Activated T-cell treated with anti-CD3 and anti-CD28 coated beads, Interleukin-2, amount 50 U/mL, for 4 hours (primary cell): ENCODE measurements around the gene RNU1-3. TPM values are rescaled to one million over a fixed set of nuclear protein-coding genes. Genes with fewer than 3 reads are reported as not detected.
"Not testable (repeated sequence)": the region's sequence is repeated elsewhere in the genome, so short reads cannot be mapped to it uniquely, and the experiment has no call there.

Source experiments
- ATAC-seq, 2 donors: fragments of 200-7000 bp; cut with Tn5 transposase; one replicate each; pipeline ENCODE4 v1.10.0; 2021
- DNase-seq: peaks from one replicate; pipeline ENCODE4 v3.0.0-alpha.2; 2020
- H3K27me3 Mint-ChIP-seq: one replicate; pipeline ENCODE4 v1.8.0; 2021; ENCODE audit warnings: low read depth, mixed read lengths
- H3K36me3 Mint-ChIP-seq: one replicate; pipeline ENCODE4 v1.8.0; 2022; ENCODE audit warnings: mixed read lengths; ENCODE audit not compliant: insufficient read depth
- H3K4me1 Mint-ChIP-seq: one replicate; pipeline ENCODE4 v1.8.0; 2021; ENCODE audit warnings: low read depth, mixed read lengths
- H3K4me3 Mint-ChIP-seq: one replicate; pipeline ENCODE4 v1.8.0; 2021; ENCODE audit warnings: mild to moderate bottlenecking, moderate library complexity, mixed read lengths
- H3K9me3 Mint-ChIP-seq: one replicate; pipeline ENCODE4 v1.8.0; 2021; ENCODE audit warnings: mixed read lengths
- total RNA-seq, 3 donors: library from RNA; stranded (reverse); gene quantifications; one replicate each; pipeline ENCODE4 v1.2.1, GENCODE V29; 2021

Gene RNU1-3
- total RNA-seq, 3 donors from 2014 or later, result 1,321 to 1,622 (median 1,616) TPM

DNA sequence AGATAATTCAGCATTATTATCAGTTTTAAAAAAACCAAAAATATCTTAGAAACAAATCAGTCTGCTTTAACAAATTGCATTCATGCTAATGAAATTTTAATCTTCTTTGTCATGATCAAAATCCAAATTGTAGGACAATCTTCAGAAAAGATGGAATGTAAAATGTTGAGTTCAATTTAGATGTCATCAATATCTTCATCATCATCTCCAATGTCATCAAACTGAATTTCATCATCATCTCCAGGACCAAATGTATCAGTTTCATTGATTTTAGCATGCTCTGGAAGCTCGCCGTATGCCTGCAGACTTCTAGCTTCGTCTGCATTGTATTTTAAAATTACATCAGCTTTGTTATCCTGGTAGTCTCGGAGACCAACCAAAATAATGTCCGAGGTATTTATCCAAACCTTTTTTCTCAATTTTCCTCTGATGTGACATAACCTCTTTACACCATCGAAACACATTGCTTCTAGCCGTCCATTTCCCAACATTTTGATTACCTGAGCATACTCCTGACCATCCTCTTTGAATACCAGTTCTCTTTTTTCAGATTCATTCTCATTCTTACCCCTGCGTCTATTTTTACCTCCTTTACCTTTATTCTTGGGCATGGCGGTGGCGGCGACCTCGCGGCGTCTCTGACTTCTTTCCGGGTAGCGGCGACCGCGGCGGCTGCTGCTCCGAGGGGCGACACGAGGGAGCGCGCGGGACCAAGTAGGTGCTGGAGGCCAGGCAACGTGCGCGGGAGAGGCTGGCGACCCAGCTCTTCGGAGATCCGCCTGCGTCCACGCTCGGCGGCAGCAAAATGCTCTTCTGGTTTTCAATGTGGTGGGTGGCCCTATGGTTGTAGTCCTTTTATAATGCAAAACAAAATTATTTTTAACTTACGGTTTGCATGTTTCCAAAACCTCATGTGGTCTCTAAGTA, 19.0 kb upstream of the RNU1-3 start:
- not testable (repeated sequence) for H3K4me3 Mint-ChIP-seq, H3K4me1 Mint-ChIP-seq, H3K36me3 Mint-ChIP-seq, H3K9me3 Mint-ChIP-seq, DNase-seq
- peaks cover 17% of the 10 kb centered on the region for H3K27me3 Mint-ChIP-seq
- peak in 1 of 2 donors; percentile 54 for ATAC-seq

- H3K27me3 Mint-ChIP-seq, result peaks cover 21% of the 10 kb centered on the region
- H3K9me3 Mint-ChIP-seq, H3K4me1 Mint-ChIP-seq, DNase-seq, H3K36me3 Mint-ChIP-seq, H3K4me3 Mint-ChIP-seq: not testable (repeated sequence)
- peak; percentile 56 to 66 for ATAC-seq
These were observed 18.1 kb upstream of the RNU1-3 start for GRCh38 chr1:16684738-16685337.

GRCh38 chr1:16684152-16684551, 17.4 kb upstream of the RNU1-3 start:
- H3K4me1 Mint-ChIP-seq, H3K4me3 Mint-ChIP-seq, DNase-seq: not testable (repeated sequence)

GRCh38 chr1:16682803-16683202, 16.1 kb upstream of the RNU1-3 start:
- not testable (repeated sequence) for H3K4me3 Mint-ChIP-seq, H3K9me3 Mint-ChIP-seq, ATAC-seq, DNase-seq, H3K36me3 Mint-ChIP-seq
- H3K4me1 Mint-ChIP-seq, result peaks cover 10% of the 10 kb centered on the region
- H3K27me3 Mint-ChIP-seq, result peaks cover 36% of the 10 kb centered on the region

More at GRCh38 chr1:16684152-16684551, 17.4 kb upstream of the RNU1-3 start:
- not testable (repeated sequence) for H3K36me3 Mint-ChIP-seq, H3K9me3 Mint-ChIP-seq, ATAC-seq
- peaks cover 27% of the 10 kb centered on the region for H3K27me3 Mint-ChIP-seq

- not testable (repeated sequence) for ATAC-seq, H3K36me3 Mint-ChIP-seq, H3K9me3 Mint-ChIP-seq, H3K4me3 Mint-ChIP-seq, DNase-seq
- Mint-ChIP-seq H3K4me1 (peaks cover 23% of the 10 kb centered on the region), H3K27me3 (peaks cover 30% of the 10 kb centered on the region)
These were observed 13.6 kb upstream of the RNU1-3 start for GRCh38 chr1:16680366-16680765.

GRCh38 chr1:16677552-16678431, 11.0 kb upstream of the RNU1-3 start:
- Mint-ChIP-seq H3K4me1 (peaks cover 23% of the 10 kb centered on the region), H3K4me3 (peak overlapping the region; percentile 51), H3K27me3 (peaks cover 30% of the 10 kb centered on the region), H3K36me3 (no peaks in the 10 kb centered on the region), H3K9me3 (no peaks in the 10 kb centered on the region)
- ATAC-seq, result peak; percentile 92 to 96
- peak; percentile 15 for DNase-seq

DNA sequence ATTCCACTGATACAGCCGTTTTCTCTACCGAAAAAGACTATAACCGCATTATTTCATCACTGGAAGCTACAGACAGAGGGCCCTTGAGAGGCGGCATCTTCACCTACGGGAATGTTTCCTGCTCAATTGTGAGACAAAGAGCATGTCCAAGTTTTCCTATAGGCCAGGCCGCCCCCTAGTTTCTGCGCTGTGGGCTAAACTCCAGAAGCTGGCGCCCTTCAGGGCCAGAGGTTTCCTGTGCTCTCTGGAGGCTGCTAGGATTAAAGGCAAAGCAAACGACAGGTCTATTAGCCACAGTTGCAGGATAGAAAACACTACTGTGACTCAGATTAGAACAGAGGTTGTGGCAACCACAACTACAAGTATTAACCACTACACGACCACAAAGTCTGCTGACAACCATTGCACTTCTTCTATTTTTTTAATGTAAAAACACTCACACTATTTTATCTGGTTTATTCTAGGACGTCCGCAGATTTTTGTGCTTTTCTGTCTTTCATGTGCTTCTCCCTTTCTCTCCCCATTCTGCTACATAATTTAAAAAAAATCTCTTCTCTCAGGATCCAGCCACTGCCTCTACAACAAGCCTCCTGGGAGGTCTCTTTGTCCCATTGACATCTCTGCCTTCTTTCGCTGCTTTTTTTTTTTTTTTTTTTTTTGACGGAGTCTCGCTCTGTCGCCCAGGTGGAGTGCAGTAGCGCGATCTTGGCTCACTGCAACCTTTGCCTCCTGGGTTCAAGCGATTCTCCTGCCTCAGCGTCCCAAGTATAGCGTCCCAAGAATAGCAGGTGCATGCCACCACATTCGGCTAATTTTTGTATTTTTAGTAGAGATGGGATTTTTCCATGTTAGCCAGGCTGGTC, 10.1 kb upstream of the RNU1-3 start:
- DNase-seq, H3K4me3 Mint-ChIP-seq, H3K9me3 Mint-ChIP-seq, H3K36me3 Mint-ChIP-seq: not testable (repeated sequence)
- peaks cover 23% of the 10 kb centered on the region for H3K4me1 Mint-ChIP-seq
- peaks cover 29% of the 10 kb centered on the region for H3K27me3 Mint-ChIP-seq
- ATAC-seq, result peak; percentile 68 to 75

GRCh38 chr1:16675118-16675510, 8.4 kb upstream of the RNU1-3 start:
- peaks cover 24% of the 10 kb centered on the region for H3K27me3 Mint-ChIP-seq
- DNase-seq, ATAC-seq, H3K9me3 Mint-ChIP-seq, H3K4me3 Mint-ChIP-seq, H3K36me3 Mint-ChIP-seq: not testable (repeated sequence)
- peaks cover 23% of the 10 kb centered on the region for H3K4me1 Mint-ChIP-seq

GRCh38 chr1:16673976-16674375, 7.2 kb upstream of the RNU1-3 start:
- not testable (repeated sequence) for H3K36me3 Mint-ChIP-seq, ATAC-seq, H3K4me3 Mint-ChIP-seq, H3K9me3 Mint-ChIP-seq, DNase-seq
- Mint-ChIP-seq H3K27me3 (peaks cover 15% of the 10 kb centered on the region), H3K4me1 (peaks cover 23% of the 10 kb centered on the region)

DNA sequence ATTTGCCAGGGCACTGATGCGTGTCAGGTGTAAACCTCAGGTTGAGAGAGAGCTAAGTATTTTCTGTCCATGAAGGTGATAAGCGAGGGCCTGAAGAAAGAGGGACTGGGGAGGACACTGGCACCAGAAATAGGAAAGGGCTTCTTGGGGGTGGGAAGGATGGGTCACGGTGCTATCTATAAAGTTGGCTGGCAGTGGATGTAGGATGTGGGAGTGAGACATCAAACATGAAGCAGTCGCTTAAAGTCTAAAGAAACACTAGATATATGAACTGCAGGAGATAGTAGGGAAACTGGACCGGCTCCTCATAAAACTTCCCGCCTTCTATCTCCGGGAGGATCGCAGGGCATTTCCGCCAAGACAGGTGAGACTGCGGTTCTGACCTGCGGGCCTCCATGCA, 912 bp downstream of the RNU1-3 start:
- H3K27me3 Mint-ChIP-seq, H3K9me3 Mint-ChIP-seq, H3K4me3 Mint-ChIP-seq, H3K4me1 Mint-ChIP-seq, DNase-seq, H3K36me3 Mint-ChIP-seq: not testable (repeated sequence)
- peak in 1 of 2 donors; percentile 11 for ATAC-seq

DNA sequence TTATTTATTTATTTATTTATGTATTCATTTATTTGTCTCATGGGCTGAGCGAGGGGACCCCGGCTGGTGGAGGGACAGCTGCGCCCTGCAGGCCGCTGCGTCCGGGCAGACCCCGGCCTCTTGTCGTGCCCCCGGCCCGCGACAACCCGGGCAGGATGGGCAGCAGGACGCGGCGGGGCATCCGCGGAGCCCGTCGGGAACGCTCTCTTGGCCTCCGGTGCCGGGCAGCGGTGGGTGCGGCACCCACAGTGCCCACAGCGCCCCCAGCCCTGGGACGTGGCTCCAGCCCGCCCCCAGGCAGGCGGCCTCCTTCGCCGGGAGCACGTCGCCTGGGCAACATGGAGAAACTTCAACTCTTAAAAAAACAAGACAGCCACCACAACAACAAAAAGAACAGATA, 8.5 kb downstream of the RNU1-3 start:
- not testable (repeated sequence) for H3K27me3 Mint-ChIP-seq, ATAC-seq, DNase-seq, H3K36me3 Mint-ChIP-seq, H3K4me3 Mint-ChIP-seq, H3K9me3 Mint-ChIP-seq, H3K4me1 Mint-ChIP-seq

DNA sequence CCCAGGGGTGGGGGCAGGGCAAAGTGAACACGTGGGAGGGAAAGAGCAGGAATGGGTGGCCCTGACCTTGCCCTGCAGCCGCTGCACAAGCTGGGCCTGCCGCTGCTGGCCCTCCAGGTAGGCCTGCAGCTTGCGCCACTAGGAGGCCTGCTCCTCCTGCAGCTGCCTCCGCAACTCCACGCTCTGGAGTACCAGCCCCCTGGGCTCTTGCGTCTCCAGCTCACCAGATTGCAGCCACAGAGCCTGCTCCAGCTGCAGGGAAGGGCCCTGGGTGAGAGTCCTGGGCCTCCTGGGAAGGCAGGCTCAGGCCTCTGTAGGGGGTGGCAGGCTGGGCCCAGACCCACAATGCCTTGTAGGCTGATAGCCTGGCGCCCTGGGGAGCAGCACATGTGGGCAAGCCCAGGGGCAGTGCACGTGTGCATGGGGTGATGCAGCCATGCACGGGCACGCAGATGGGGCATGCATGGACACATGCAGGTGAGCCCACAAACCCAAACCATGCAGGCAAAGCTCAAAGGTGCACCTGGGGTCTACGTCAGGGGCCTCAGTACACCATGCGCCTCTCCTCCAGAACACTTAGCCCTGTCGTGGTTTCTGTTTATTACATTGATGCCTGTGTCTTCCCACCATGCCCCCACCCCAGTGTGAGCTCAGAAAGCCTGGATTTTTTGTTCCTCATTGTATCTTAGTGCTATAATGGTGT, 9.6 kb downstream of the RNU1-3 start:
- not testable (repeated sequence) for H3K27me3 Mint-ChIP-seq, H3K9me3 Mint-ChIP-seq, ATAC-seq

DNA sequence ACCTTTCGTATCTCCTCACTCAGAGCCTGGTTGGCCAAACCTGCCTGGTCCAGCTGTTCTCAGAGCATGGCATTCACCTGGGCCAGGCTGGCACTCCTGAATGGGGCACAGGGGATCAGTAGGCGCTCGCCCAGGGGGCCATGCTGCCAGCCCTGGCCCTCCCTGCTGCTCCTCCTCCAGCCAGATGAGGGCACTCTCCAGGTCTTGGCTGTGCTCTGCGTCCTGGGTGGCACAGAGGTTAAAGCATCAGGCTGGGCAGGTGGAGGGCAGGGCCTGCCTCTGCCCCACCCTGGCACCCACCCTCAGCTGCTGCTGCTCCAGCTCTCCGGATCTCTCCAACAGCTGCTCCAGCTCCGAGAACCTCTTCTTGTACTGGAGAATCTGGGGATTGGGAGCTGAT, 10.2 kb downstream of the RNU1-3 start:
- not testable (repeated sequence) for H3K36me3 Mint-ChIP-seq, H3K9me3 Mint-ChIP-seq, DNase-seq, H3K4me3 Mint-ChIP-seq, H3K27me3 Mint-ChIP-seq, H3K4me1 Mint-ChIP-seq
- peak; percentile 37 to 48 for ATAC-seq

More for the DNA sequence above, 9.6 kb downstream of the RNU1-3 start:
- H3K36me3 Mint-ChIP-seq, DNase-seq, H3K4me1 Mint-ChIP-seq, H3K4me3 Mint-ChIP-seq: not testable (repeated sequence)
